IMR-90 (cell line): ENCODE results near the gene ACSL3. TPM values are rescaled to one million over a fixed set of nuclear protein-coding genes. Genes with fewer than 3 reads are reported as not detected.
"Not testable (repeated sequence)": the region's sequence is repeated elsewhere in the genome, so short reads cannot be mapped to it uniquely, and the experiment has no call there.

ENCODE experiments used
- ATAC-seq: fragments of 200-7000 bp; cut with Tn5 transposase; 2 replicates; pipeline ENCODE4 v1.9.1; 2020; ENCODE audit warnings: low read depth, mild to moderate bottlenecking, moderate library complexity
- BruUV-seq: library from RNA; stranded (reverse); fragments of 400-500 nt; replicated peaks from 2 replicates; lab custom pipeline; 2021; lab: Mats Ljungman, UMichigan
- CTCF ChIA-PET: fragments of 300-600 bp; formaldehyde crosslinking; extraction: SDS; loops from one replicate; lab custom pipeline; 2021; ENCODE audit warnings: antibody characterized with exemption; lab: Yijun Ruan, JAX
- POLR2A ChIA-PET: fragments of 300-600 bp; sonication (Branson Sonifier 250); formaldehyde crosslinking; loops from one replicate; lab custom pipeline; 2022; ENCODE audit warnings: antibody characterized with exemption; ENCODE audit not compliant: unreplicated experiment; lab: Charles Lee
- DNase-seq: peaks from one replicate; pipeline ENCODE4 v3.0.0; 2013
- H2AFZ ChIP-seq: replicated peaks from 2 replicates; pipeline ENCODE3; 2013; ENCODE audit warnings: low read length, mild to moderate bottlenecking; ENCODE audit not compliant: poor library complexity
- H2AK5ac ChIP-seq: 2 replicates; pipeline ENCODE4 v1.6.1; 2013; ENCODE audit warnings: low read depth, low read length, inconsistent platforms
- H2AK9ac ChIP-seq: replicated peaks from 2 replicates; pipeline ENCODE3; 2013; ENCODE audit warnings: mild to moderate bottlenecking, low read depth, low read length, moderate library complexity; ENCODE audit not compliant: poor library complexity
- H2BK120ac ChIP-seq: 2 replicates; pipeline ENCODE4 v1.6.1; 2013; ENCODE audit warnings: low read depth, low read length, inconsistent platforms
- H2BK15ac ChIP-seq: 3 replicates; pipeline ENCODE4 v1.6.1; 2013; ENCODE audit warnings: low read depth, low read length, inconsistent platforms
- H2BK20ac ChIP-seq: 2 replicates; pipeline ENCODE4 v1.6.1; 2013; ENCODE audit warnings: low read depth, mild to moderate bottlenecking, inconsistent platforms, low read length, moderate library complexity
- H2BK5ac ChIP-seq: 2 replicates; pipeline ENCODE4 v1.6.1; 2013; ENCODE audit warnings: mild to moderate bottlenecking, low read depth, low read length, inconsistent platforms; ENCODE audit not compliant: poor library complexity, severe bottlenecking
- H3K14ac ChIP-seq: replicated peaks from 2 replicates; pipeline ENCODE4 v1.6.1; 2013; ENCODE audit warnings: low read depth, low read length, inconsistent platforms
- H3K18ac ChIP-seq: 2 replicates; pipeline ENCODE4 v1.6.1; 2013; ENCODE audit warnings: low read depth, low read length, control low read depth
- H3K23ac ChIP-seq: 2 replicates; pipeline ENCODE4 v1.6.1; 2013; ENCODE audit warnings: low read depth, low read length, inconsistent platforms
- H3K27ac ChIP-seq: 2 replicates; pipeline ENCODE4 v1.5.1; 2013; ENCODE audit warnings: mild to moderate bottlenecking, control low read depth, low read length; ENCODE audit not compliant: insufficient read depth
- H3K27me3 ChIP-seq: 2 replicates; pipeline ENCODE4 v1.6.1; 2013; ENCODE audit warnings: low read length; ENCODE audit not compliant: control insufficient read depth, insufficient read depth
- H3K36me3 ChIP-seq: 2 replicates; pipeline ENCODE4 v1.6.1; 2013; ENCODE audit warnings: low read length, mixed read lengths; ENCODE audit not compliant: control insufficient read depth, insufficient read depth
- H3K4ac ChIP-seq: 2 replicates; pipeline ENCODE4 v1.6.1; 2013; ENCODE audit warnings: low read depth, low read length, inconsistent platforms
- H3K4me1 ChIP-seq: 2 replicates; pipeline ENCODE4 v1.6.1; 2013; ENCODE audit warnings: low read length, mixed read lengths; ENCODE audit not compliant: control insufficient read depth, insufficient read depth
- H3K4me2 ChIP-seq: 2 replicates; pipeline ENCODE4 v1.6.1; 2013; ENCODE audit warnings: low read depth, mild to moderate bottlenecking, control low read depth, low read length, moderate library complexity
- H3K4me3 ChIP-seq: 2 replicates; pipeline ENCODE4 v1.5.1; 2013; ENCODE audit warnings: low read depth, mild to moderate bottlenecking, control low read depth, low read length, moderate library complexity; ENCODE audit not compliant: insufficient read depth
- H3K56ac ChIP-seq: 2 replicates; pipeline ENCODE4 v1.6.1; 2013; ENCODE audit warnings: low read length, inconsistent platforms; ENCODE audit not compliant: insufficient read depth; ENCODE audit errors: extremely low read depth
- H3K79me1 ChIP-seq, 2 experiments: 2 replicates each; pipeline ENCODE4 v1.6.1; 2013; ENCODE audit warnings: low read length in 2 of 2, inconsistent platforms in 1 of 2, low read depth in 1 of 2
- H3K9ac ChIP-seq: 2 replicates; pipeline ENCODE4 v1.6.1; 2013; ENCODE audit warnings: low read depth, low read length, control low read depth
- H3K9me1 ChIP-seq: 2 replicates; pipeline ENCODE4 v1.6.1; 2013; ENCODE audit warnings: low read length, inconsistent platforms; ENCODE audit not compliant: insufficient read depth
- H3K9me3 ChIP-seq: 2 replicates; pipeline ENCODE4 v1.6.1; 2013; ENCODE audit warnings: low read length; ENCODE audit not compliant: control insufficient read depth, insufficient read depth
- H4K20me1 ChIP-seq: 2 replicates; pipeline ENCODE4 v1.6.1; 2013; ENCODE audit warnings: low read length, inconsistent platforms; ENCODE audit not compliant: insufficient read depth
- H4K5ac ChIP-seq: 2 replicates; pipeline ENCODE4 v1.6.1; 2013; ENCODE audit warnings: mild to moderate bottlenecking, low read depth, low read length, control low read depth
- H4K8ac ChIP-seq, 2 experiments: 2 replicates each; pipeline ENCODE4 v1.6.1; 2013; ENCODE audit warnings: low read depth in 2 of 2, low read length in 2 of 2, control low read depth in 1 of 2, inconsistent platforms in 1 of 2
- H4K91ac ChIP-seq: 2 replicates; pipeline ENCODE4 v1.6.1; 2013; ENCODE audit warnings: low read depth, low read length, inconsistent platforms; ENCODE audit not compliant: insufficient read depth
- WGBS, 2 experiments: methylation state at CpG; one replicate each; pipeline versions ENCODE4 v1.1.5 to v1.1.7; 2013; ENCODE audit warnings: missing lambda C conversion rate in 2 of 2; ENCODE audit not compliant: insufficient read length in 1 of 2; ENCODE audit errors: extremely low coverage in 2 of 2; 5-methylcytosine and 5-hydroxymethylcytosine counted together
- dilution Hi-C: fragments of 300-500 bp; cut with HindIII; formaldehyde crosslinking; loops from one replicate; pipeline ENCODE4 v1.14.3; 2018; ENCODE audit warnings: low sequenced_read_pairs; ENCODE audit not compliant: unreplicated experiment
- in situ Hi-C: fragments of 300-500 bp; cut with MboI; formaldehyde crosslinking; loops from 3 replicates; pipeline ENCODE4 v1.14.3; 2019; ENCODE audit warnings: low sequenced_read_pairs, inconsistent platforms, mixed read lengths
- intact Hi-C: fragments of 100-400 bp; cut with micrococcal nuclease; formaldehyde crosslinking; loops from 2 replicates; pipeline ENCODE4 v1.10.0; 2022
- polyA plus RNA-seq, 3 experiments: library from polyadenylated mRNA; depleted of rRNA; stranded (reverse); fragments of >200 nt; gene quantifications; 2 replicates each; pipeline ENCODE4 v1.2.3, GENCODE V29; 2012; ENCODE audit warnings: low replicate concordance in 1 of 3
- total RNA-seq: library from RNA; depleted of rRNA; stranded (reverse); fragments of >200 nt; gene quantifications from 2 replicates; pipeline ENCODE4 v1.2.3, GENCODE V29; 2012

Gene ACSL3
- total and polyA plus RNA-seq, 2 of the 4 experiments (the other 2 are of a cell fraction) = 31.0 to 84.2 TPM

GRCh38 chr2:222868560-222869251 lies 7.9 kb downstream of the ACSL3 start:
- H3K18ac ChIP-seq, in situ Hi-C loops, BruUV-seq, CTCF ChIA-PET, intact Hi-C loops, H3K4ac ChIP-seq, H3K14ac ChIP-seq, H2AK5ac ChIP-seq, H2AK9ac ChIP-seq, H2BK20ac ChIP-seq, H3K23ac ChIP-seq, H2BK15ac ChIP-seq, H3K36me3 ChIP-seq, H3K4me3 ChIP-seq, dilution Hi-C loops, H3K4me1 ChIP-seq, H3K9ac ChIP-seq, H2BK5ac ChIP-seq, H2AFZ ChIP-seq, ATAC-seq, H3K27me3 ChIP-seq, H4K91ac ChIP-seq, H4K5ac ChIP-seq, DNase-seq, H3K4me2 ChIP-seq, H2BK120ac ChIP-seq, H3K9me3 ChIP-seq, H3K56ac ChIP-seq, H4K8ac ChIP-seq, POLR2A ChIA-PET, H3K27ac ChIP-seq: not testable (repeated sequence)
- no CpG with 5 or more reads among the region's 8 CpGs for WGBS, 2 experiments
- Histone ChIP-seq H3K9me1 (peaks cover 18% of the 10 kb centered on the region), H4K20me1 (peaks cover 80% of the 10 kb centered on the region), H3K79me1 (peaks cover 8 to 61% of the 10 kb centered on the region in 2 experiments)
